Mesenteric fat pad (tissue), 1 donor: ENCODE data around the gene ADD3. TPM values are rescaled to one million over a fixed set of nuclear protein-coding genes. Genes with fewer than 3 reads are reported as not detected.

ENCODE experiments used
- DNase-seq: peaks from one replicate; pipeline ENCODE4 v3.0.0-alpha.2; 2020; ENCODE audit warnings: low spot score
- total RNA-seq: library from RNA; stranded (reverse); fragmentation: NEBNext Ultra II Directional; extraction: Animal tissue kit (Norgen Biotek cat#: 25700); gene quantifications from one replicate; pipeline ENCODE4 v1.2.1, GENCODE V29; 2021
- donor health status: DM: yes; HTN: yes; CAD: no.

The ADD3 gene
- total RNA-seq, 1 donor from 2014 or later = 89.6 TPM

- no peak for DNase-seq
Measured at GRCh38 chr10:110144507-110144906, 136.7 kb downstream of the ADD3 start.

GRCh38 chr10:110147961-110148360 is 140.2 kb downstream of the ADD3 start:
- no peak for DNase-seq

- no peak for DNase-seq
Measured at GRCh38 chr10:110149259-110149658, 141.5 kb downstream of the ADD3 start.

GRCh38 chr10:110150046-110150445 is 142.3 kb downstream of the ADD3 start:
- DNase-seq = no peak

GRCh38 chr10:110150981-110151380 is 143.2 kb downstream of the ADD3 start:
- no peak for DNase-seq

- no peak for DNase-seq
Measured at GRCh38 chr10:110151467-110151866, 143.7 kb downstream of the ADD3 start.

- DNase-seq = no peak
Measured at GRCh38 chr10:110151971-110152370, 144.2 kb downstream of the ADD3 start.

- no peak for DNase-seq
Measured at GRCh38 chr10:110153396-110153795, 145.6 kb downstream of the ADD3 start.

GRCh38 chr10:110156046-110156445 is 148.3 kb downstream of the ADD3 start:
- no peak for DNase-seq

GRCh38 chr10:110158051-110159005 is 150.5 kb downstream of the ADD3 start:
- DNase-seq = no peak

GRCh38 chr10:110160081-110160480 is 152.3 kb downstream of the ADD3 start:
- DNase-seq = no peak

GRCh38 chr10:110160522-110160921 is 152.7 kb downstream of the ADD3 start:
- no peak for DNase-seq

- DNase-seq = no peak
Measured at GRCh38 chr10:110162741-110163145, 155.0 kb downstream of the ADD3 start.

GRCh38 chr10:110163192-110163773 is 155.5 kb downstream of the ADD3 start:
- no peak for DNase-seq

GRCh38 chr10:110163841-110164240 is 156.1 kb downstream of the ADD3 start:
- no peak for DNase-seq

- DNase-seq = no peak
Measured at GRCh38 chr10:110165239-110165638, 157.5 kb downstream of the ADD3 start.

GRCh38 chr10:110167149-110167548 is 159.4 kb downstream of the ADD3 start:
- no peak for DNase-seq

- no peak for DNase-seq
Measured at GRCh38 chr10:110168601-110169481, 161.1 kb downstream of the ADD3 start.

- no peak for DNase-seq
Measured at GRCh38 chr10:110169586-110169985, 161.8 kb downstream of the ADD3 start.

GRCh38 chr10:110170142-110170971 is 162.6 kb downstream of the ADD3 start:
- DNase-seq = no peak

GRCh38 chr10:110171032-110171431 is 163.2 kb downstream of the ADD3 start:
- no peak for DNase-seq
